GM12878 (cell line): Measurements from ENCODE around the gene UQCR11. TPM values are rescaled to one million over a fixed set of nuclear protein-coding genes. Genes with fewer than 3 reads are reported as not detected.

Source experiments
- ATAC-seq: fragments of 200-7000 bp; cut with Tn5 transposase; 3 replicates; pipeline ENCODE4 v1.9.1; 2020; ENCODE audit warnings: mild to moderate bottlenecking, moderate library complexity
- BruUV-seq: library from RNA; stranded (reverse); fragments of 400-500 nt; replicated peaks from 2 replicates; lab custom pipeline; 2021; lab: Mats Ljungman, UMichigan
- CTCF ChIA-PET: fragments of 300-600 bp; sonication (Branson Sonifier 250); formaldehyde crosslinking; extraction: SDS; loops from one replicate; lab custom pipeline; 2021; ENCODE audit warnings: inconsistent platforms; lab: Yijun Ruan, JAX
- POLR2A ChIA-PET: fragments of 350-600 bp; formaldehyde crosslinking; extraction: SDS; loops from one replicate; lab custom pipeline; 2021; ENCODE audit warnings: inconsistent platforms; lab: Charles Lee
- RAD21 ChIA-PET: fragments of 300-600 bp; sonication (Branson Sonifier 250); formaldehyde crosslinking; loops from one replicate; lab custom pipeline; 2023; ENCODE audit warnings: antibody characterized with exemption; ENCODE audit not compliant: unreplicated experiment; lab: Charles Lee
- SMC1A ChIA-PET: fragments of 300-600 bp; sonication (Branson Sonifier 250); formaldehyde crosslinking; loops from one replicate; lab custom pipeline; 2023; ENCODE audit not compliant: unreplicated experiment, uncharacterized antibody; lab: Charles Lee
- DNase-seq: peaks from one replicate; pipeline ENCODE4 v3.0.0-alpha.2; 2011; ENCODE audit warnings: low read depth, low spot score
- FAIRE-seq: peaks from 3 replicates; lab custom pipeline; 2011; peaks lifted over from hg19 to GRCh38; lab: Jason Lieb, UNC
- H2AFZ ChIP-seq: 2 replicates; pipeline ENCODE4 v1.6.0; 2011; ENCODE audit warnings: low read depth, low read length, control low read depth; ENCODE audit not compliant: control insufficient read depth
- H3K27ac ChIP-seq: 2 replicates; pipeline ENCODE4 v1.5.1; 2011; ENCODE audit warnings: control low read depth; ENCODE audit not compliant: control insufficient read depth, insufficient read depth
- H3K27me3 ChIP-seq, 2 experiments: replicated peaks in 1 of 2; 2 replicates each; pipeline versions ENCODE4 v1.6.0 to v1.6.1; 2011; ENCODE audit warnings: low read length in 1 of 2; ENCODE audit not compliant: control insufficient read depth in 2 of 2, insufficient read depth in 2 of 2
- H3K36me3 ChIP-seq, 2 experiments: 2 replicates each; pipeline ENCODE4 v1.5.1; 2011; ENCODE audit warnings: low read length in 1 of 2; ENCODE audit not compliant: control insufficient read depth in 2 of 2, insufficient read depth in 2 of 2
- H3K4me1 ChIP-seq: 2 replicates; pipeline ENCODE4 v1.6.1; 2011; ENCODE audit warnings: mild to moderate bottlenecking, low read length, moderate library complexity, mixed read lengths; ENCODE audit not compliant: control insufficient read depth, insufficient read depth
- H3K4me2 ChIP-seq: 2 replicates; pipeline ENCODE4 v1.6.0; 2011; ENCODE audit warnings: control low read depth; ENCODE audit not compliant: control insufficient read depth, insufficient read depth
- H3K4me3 ChIP-seq: fragments of 200-600 bp; sonication (generic); 2 replicates; pipeline ENCODE4 v1.5.1; 2016
- H3K79me2 ChIP-seq: 2 replicates; pipeline ENCODE4 v1.6.0; 2011; ENCODE audit warnings: low read length; ENCODE audit not compliant: control insufficient read depth, insufficient read depth
- H3K9ac ChIP-seq: 2 replicates; pipeline ENCODE4 v1.8.0; 2011; ENCODE audit warnings: low read length, control low read depth, mixed read lengths; ENCODE audit not compliant: control insufficient read depth, insufficient read depth
- H3K9me3 ChIP-seq: replicated peaks from 3 replicates; pipeline ENCODE4 v1.5.1; 2011; ENCODE audit warnings: mild to moderate bottlenecking, low read length; ENCODE audit not compliant: control insufficient read depth, insufficient read depth
- H4K20me1 ChIP-seq: 2 replicates; pipeline ENCODE4 v1.6.0; 2011; ENCODE audit not compliant: control insufficient read depth, insufficient read depth
- BRCA1 ChIP-seq: IDR thresholded peaks from 2 replicates; pipeline ENCODE4 v1.6.1; 2011; ENCODE audit warnings: low read depth, low read length, improper control_type of control experiment
- CTCF ChIP-seq, 3 experiments: IDR thresholded peaks in 2 of 3; conservative IDR thresholded peaks in 1 of 3; 2 replicates each; pipeline ENCODE4 v1.5.1; 2011; ENCODE audit warnings: low read depth in 3 of 3, low read length in 3 of 3, mild to moderate bottlenecking in 3 of 3, control low read depth in 2 of 3, moderate library complexity in 2 of 3, inconsistent platforms in 1 of 3, mixed read lengths in 1 of 3; ENCODE audit not compliant: control insufficient read depth in 2 of 3, insufficient read depth in 1 of 3; ENCODE audit errors: extremely low read depth in 1 of 3
- KAT2A ChIP-seq: conservative IDR thresholded peaks from 2 replicates; pipeline ENCODE4 v1.6.1; 2011; ENCODE audit warnings: low read depth, low read length; ENCODE audit not compliant: control insufficient read depth
- POLR2A ChIP-seq: IDR thresholded peaks from 2 replicates; pipeline ENCODE4 v1.6.1; 2011; ENCODE audit warnings: low read depth, mild to moderate bottlenecking, low read length
- POLR2AphosphoS5 ChIP-seq: IDR thresholded peaks from 2 replicates; pipeline ENCODE4 v1.6.1; 2011; ENCODE audit warnings: mild to moderate bottlenecking, low read length, inconsistent platforms
- SMAD5 ChIP-seq: IDR thresholded peaks from 2 replicates; pipeline ENCODE4 v1.6.1; 2016; ENCODE audit warnings: antibody characterized with exemption, low read depth
- WGBS: methylation state at CpG from one replicate; pipeline ENCODE4 v1.1.6; 2016; ENCODE audit warnings: low lambda C conversion rate; ENCODE audit not compliant: insufficient replicate concordance, insufficient coverage; ENCODE audit errors: missing lambda C conversion rate; 5-methylcytosine and 5-hydroxymethylcytosine counted together
- in situ Hi-C: fragments of 300-500 bp; cut with MboI; formaldehyde crosslinking; loops from 9 replicates; pipeline ENCODE4 v1.14.3; 2018; ENCODE audit warnings: mixed read lengths
- intact Hi-C: fragments of 100-400 bp; cut with micrococcal nuclease; formaldehyde crosslinking; loops from one replicate; pipeline ENCODE4 v1.14.2; 2022; ENCODE audit not compliant: unreplicated experiment
- polyA plus RNA-seq, 11 experiments: library from polyadenylated mRNA; depleted of rRNA in 4 of 11; unstranded in 6 of 11; stranded (reverse) in 5 of 11; fragments of >200 nt; fragmentation: Nextera tagmentation in 4 of 11; fragmentation: Illumina TruSeq in 1 of 11; extraction: Ambion mirVana in 4 of 11; extraction: Trizol in 1 of 11; gene quantifications; 1 replicate in 1 of 11; 2 replicates in 10 of 11; pipeline versions ENCODE4 v1.2.1 to v1.2.3, GENCODE V29; 2011 to 2016; ENCODE audit warnings: inconsistent platforms in 2 of 11, missing spikeins in 2 of 11, low read depth in 1 of 11
- total RNA-seq, 4 experiments: library from RNA; depleted of rRNA in 3 of 4; stranded (reverse); fragments of >200 nt in 3 of 4; fragmentation: Illumina TruSeq in 1 of 4; extraction: Trizol in 1 of 4; gene quantifications; 2 replicates each; pipeline versions ENCODE4 v1.2.1 to v1.2.3, GENCODE V29; 2013 to 2021
- TF ChIP-seq, protein P1 (sequence below): fragments of 150-350 bp; IDR thresholded peaks from 2 replicates; pipeline ENCODE4 v1.6.1; 2014; ENCODE audit warnings: mild to moderate bottlenecking, low read depth, low read length
- TF ChIP-seq, protein P2 (sequence below): fragments of 450-650 bp; IDR thresholded peaks from 2 replicates; pipeline ENCODE4 v1.6.1; 2017; ENCODE audit warnings: mild to moderate bottlenecking

UQCR11 gene
- total and polyA plus RNA-seq, 10 of the 15 experiments (the other 5 are each of a cell fraction or from before 2014, with no cell fraction given), result 28.6 to 586 (median 193) TPM

DNA sequence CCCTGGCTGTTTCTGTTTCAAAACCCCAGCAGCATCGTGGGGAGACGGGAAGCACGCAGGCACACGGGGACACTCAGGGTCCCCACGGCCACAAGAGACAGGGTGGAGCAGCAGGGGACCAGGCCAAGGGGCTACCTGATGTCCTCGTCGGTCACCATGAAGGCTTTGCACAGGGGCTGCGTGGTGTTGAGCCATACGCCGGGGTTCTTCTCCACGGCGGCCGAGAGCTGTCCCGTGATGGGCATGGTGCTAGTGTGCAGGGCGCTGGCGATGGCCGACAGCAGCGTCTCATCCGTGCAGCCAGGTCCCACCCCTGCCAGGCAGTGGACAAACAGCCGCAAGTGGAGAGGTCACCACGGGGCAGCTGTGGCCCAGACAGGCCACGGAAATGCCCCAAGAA, 24.3 kb downstream of the UQCR11 start:
- peaks cover 8 to 21% of the 10 kb centered on the region in 2 experiments for H3K36me3 ChIP-seq
- TF ChIP-seq SMAD5 (no peak), POLR2AphosphoS5 (no peak), BRCA1 (no peak), POLR2A (0 out of 2 replicates have a peak, but pooled peaks have one; percentile 27), KAT2A (no peak), CTCF (IDR thresholded peaks at IDR 0.05 in 2 of 3, conservative IDR thresholded peaks at IDR 0.05 in 1 of 3; ENCODE audit: control insufficient read depth in 2 of 3, extremely low read depth in 1 of 3, insufficient read depth in 1 of 3, low read depth in 3 of 3, low read length in 3 of 3) (no peak)
- TF ChIP-seq, protein P1, sequence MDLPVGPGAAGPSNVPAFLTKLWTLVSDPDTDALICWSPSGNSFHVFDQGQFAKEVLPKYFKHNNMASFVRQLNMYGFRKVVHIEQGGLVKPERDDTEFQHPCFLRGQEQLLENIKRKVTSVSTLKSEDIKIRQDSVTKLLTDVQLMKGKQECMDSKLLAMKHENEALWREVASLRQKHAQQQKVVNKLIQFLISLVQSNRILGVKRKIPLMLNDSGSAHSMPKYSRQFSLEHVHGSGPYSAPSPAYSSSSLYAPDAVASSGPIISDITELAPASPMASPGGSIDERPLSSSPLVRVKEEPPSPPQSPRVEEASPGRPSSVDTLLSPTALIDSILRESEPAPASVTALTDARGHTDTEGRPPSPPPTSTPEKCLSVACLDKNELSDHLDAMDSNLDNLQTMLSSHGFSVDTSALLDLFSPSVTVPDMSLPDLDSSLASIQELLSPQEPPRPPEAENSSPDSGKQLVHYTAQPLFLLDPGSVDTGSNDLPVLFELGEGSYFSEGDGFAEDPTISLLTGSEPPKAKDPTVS, result no peak
- TF ChIP-seq, protein P2, sequence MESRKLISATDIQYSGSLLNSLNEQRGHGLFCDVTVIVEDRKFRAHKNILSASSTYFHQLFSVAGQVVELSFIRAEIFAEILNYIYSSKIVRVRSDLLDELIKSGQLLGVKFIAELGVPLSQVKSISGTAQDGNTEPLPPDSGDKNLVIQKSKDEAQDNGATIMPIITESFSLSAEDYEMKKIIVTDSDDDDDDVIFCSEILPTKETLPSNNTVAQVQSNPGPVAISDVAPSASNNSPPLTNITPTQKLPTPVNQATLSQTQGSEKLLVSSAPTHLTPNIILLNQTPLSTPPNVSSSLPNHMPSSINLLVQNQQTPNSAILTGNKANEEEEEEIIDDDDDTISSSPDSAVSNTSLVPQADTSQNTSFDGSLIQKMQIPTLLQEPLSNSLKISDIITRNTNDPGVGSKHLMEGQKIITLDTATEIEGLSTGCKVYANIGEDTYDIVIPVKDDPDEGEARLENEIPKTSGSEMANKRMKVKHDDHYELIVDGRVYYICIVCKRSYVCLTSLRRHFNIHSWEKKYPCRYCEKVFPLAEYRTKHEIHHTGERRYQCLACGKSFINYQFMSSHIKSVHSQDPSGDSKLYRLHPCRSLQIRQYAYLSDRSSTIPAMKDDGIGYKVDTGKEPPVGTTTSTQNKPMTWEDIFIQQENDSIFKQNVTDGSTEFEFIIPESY, result no peak

More for the DNA sequence above, 24.3 kb downstream of the UQCR11 start:
- no peak overlapping the region for H3K9ac ChIP-seq
- RAD21 ChIA-PET, result no interaction called here
- WGBS, result 97% methylated on average over 21 of the region's 22 CpGs
- peaks cover 6% of the 10 kb centered on the region for H3K79me2 ChIP-seq
- H3K4me2 ChIP-seq, result no peak overlapping the region
- no peak for FAIRE-seq
- no peak for DNase-seq
- intact Hi-C loops, result no loop called here
- SMC1A ChIA-PET, result no interaction called here
- ATAC-seq, result no peak
- no peak overlapping the region for H3K4me3 ChIP-seq
- in situ Hi-C loops, result no loop called here
- H4K20me1 ChIP-seq, result no peaks in the 10 kb centered on the region
- H3K27ac ChIP-seq, result no peak overlapping the region
- H3K9me3 ChIP-seq, result no peaks in the 10 kb centered on the region
- H3K4me1 ChIP-seq, result no peaks in the 10 kb centered on the region
- POLR2A ChIA-PET, result no interaction called here
- no TSS peak for BruUV-seq
- H2AFZ ChIP-seq, result no peak overlapping the region
- CTCF ChIA-PET, result no interaction called here
- no peaks in the 10 kb centered on the region for H3K27me3 ChIP-seq
